IgD-negative memory B cell (primary cell): Measurements from ENCODE around the gene PSTPIP1. TPM values are rescaled to one million over a fixed set of nuclear protein-coding genes. Genes with fewer than 3 reads are reported as not detected.

Experiments used
- H3K27ac Mint-ChIP-seq, 3 donors: one replicate each; pipeline ENCODE4 v1.8.0; 2020 to 2022; ENCODE audit warnings: mild to moderate bottlenecking in 3 of 3, mixed read lengths in 3 of 3, moderate library complexity in 1 of 3
- H3K27me3 Mint-ChIP-seq: one replicate; pipeline ENCODE4 v1.8.0; 2021; ENCODE audit warnings: mixed read lengths
- H3K36me3 Mint-ChIP-seq: one replicate; pipeline ENCODE4 v1.8.0; 2020; ENCODE audit warnings: mild to moderate bottlenecking, mixed read lengths
- H3K4me1 Mint-ChIP-seq, 3 donors: one replicate each; pipeline ENCODE4 v1.8.0; 2020 to 2022; ENCODE audit warnings: mixed read lengths in 3 of 3, mild to moderate bottlenecking in 1 of 3
- H3K4me3 Mint-ChIP-seq, 4 donors: one replicate each; pipeline ENCODE4 v1.8.0; 2020 to 2022; ENCODE audit warnings: mild to moderate bottlenecking in 4 of 4, mixed read lengths in 4 of 4, moderate library complexity in 3 of 4
- H3K9me3 Mint-ChIP-seq, 3 donors: one replicate each; pipeline ENCODE4 v1.8.0; 2020 to 2021; ENCODE audit warnings: mixed read lengths in 3 of 3, mild to moderate bottlenecking in 1 of 3
- polyA plus RNA-seq: library from polyadenylated mRNA; unstranded; fragments of 300-500 nt; fragmentation: Illumina TruSeq; gene quantifications from one replicate; pipeline ENCODE4 v1.2.3, GENCODE V29; 2021

The PSTPIP1 gene
- polyA plus RNA-seq, 1 donor from 2014 or later = 37.3 TPM

GRCh38 chr15:76987276-76987675 lies 7.7 kb upstream of the PSTPIP1 start:
- Mint-ChIP-seq H3K9me3 (no peaks in the 10 kb centered on the region), H3K4me3 (no peak overlapping the region), H3K27me3 (no peaks in the 10 kb centered on the region), H3K4me1 (peaks cover 18 to 23% (median 22%) of the 10 kb centered on the region in 3 donors), H3K36me3 (no peaks in the 10 kb centered on the region), H3K27ac (no peak overlapping the region)

- peaks cover 18 to 24% (median 24%) of the 10 kb centered on the region in 3 donors for H3K4me1 Mint-ChIP-seq
- H3K36me3 Mint-ChIP-seq = no peaks in the 10 kb centered on the region
- H3K27me3 Mint-ChIP-seq = no peaks in the 10 kb centered on the region
- peak overlapping the region; percentile 31 to 93 (median 68) for H3K4me3 Mint-ChIP-seq
- no peaks in the 10 kb centered on the region for H3K9me3 Mint-ChIP-seq
- H3K27ac Mint-ChIP-seq = peak overlapping the region; percentile 65 to 88 (median 67)
These were observed 6.7 kb upstream of the PSTPIP1 start for GRCh38 chr15:76987896-76988860.

GRCh38 chr15:76988867-76989780 lies 5.8 kb upstream of the PSTPIP1 start:
- H3K4me1 Mint-ChIP-seq = peaks cover 26 to 34% (median 34%) of the 10 kb centered on the region in 3 donors
- H3K4me3 Mint-ChIP-seq = peak overlapping the region; percentile 31 to 93 (median 68)
- no peaks in the 10 kb centered on the region for H3K27me3 Mint-ChIP-seq
- peak overlapping the region; percentile 65 to 88 (median 67) for H3K27ac Mint-ChIP-seq
- H3K9me3 Mint-ChIP-seq = no peaks in the 10 kb centered on the region
- H3K36me3 Mint-ChIP-seq = no peaks in the 10 kb centered on the region

GRCh38 chr15:76991048-76991447 lies 3.9 kb upstream of the PSTPIP1 start:
- Mint-ChIP-seq H3K9me3 (no peaks in the 10 kb centered on the region), H3K27me3 (no peaks in the 10 kb centered on the region), H3K4me3 (peak overlapping the region in 1 of 4 donors; percentile 48), H3K4me1 (peaks cover 38 to 47% (median 40%) of the 10 kb centered on the region in 3 donors), H3K27ac (peak overlapping the region in 1 of 3 donors; percentile 65), H3K36me3 (no peaks in the 10 kb centered on the region)

GRCh38 chr15:76991741-76992645 lies 2.9 kb upstream of the PSTPIP1 start:
- Mint-ChIP-seq H3K4me3 (peak overlapping the region in 1 of 4 donors; percentile 48), H3K27me3 (no peaks in the 10 kb centered on the region), H3K9me3 (no peaks in the 10 kb centered on the region), H3K36me3 (no peaks in the 10 kb centered on the region), H3K27ac (peak overlapping the region in 2 of 3 donors; percentile 40 to 65), H3K4me1 (peaks cover 38 to 48% (median 40%) of the 10 kb centered on the region in 3 donors)

GRCh38 chr15:76993114-76993725 lies 1.7 kb upstream of the PSTPIP1 start:
- Mint-ChIP-seq H3K27me3 (no peaks in the 10 kb centered on the region), H3K9me3 (no peaks in the 10 kb centered on the region), H3K4me1 (peaks cover 38 to 52% (median 45%) of the 10 kb centered on the region in 3 donors), H3K36me3 (no peaks in the 10 kb centered on the region), H3K27ac (peak overlapping the region; percentile 40 to 78 (median 57)), H3K4me3 (peak overlapping the region in 2 of 4 donors; percentile 69 to 85)

GRCh38 chr15:76994001-76994400 lies 925 bp upstream of the PSTPIP1 start:
- peak overlapping the region in 2 of 4 donors; percentile 85 for H3K4me3 Mint-ChIP-seq
- H3K9me3 Mint-ChIP-seq = no peaks in the 10 kb centered on the region
- peaks cover 35 to 44% (median 42%) of the 10 kb centered on the region in 3 donors for H3K4me1 Mint-ChIP-seq
- H3K36me3 Mint-ChIP-seq = peaks cover 5% of the 10 kb centered on the region
- no peaks in the 10 kb centered on the region for H3K27me3 Mint-ChIP-seq
- peak overlapping the region; percentile 57 to 92 (median 73) for H3K27ac Mint-ChIP-seq

GRCh38 chr15:76994496-76994895 lies 430 bp upstream of the PSTPIP1 start:
- no peaks in the 10 kb centered on the region for H3K9me3 Mint-ChIP-seq
- H3K4me1 Mint-ChIP-seq = peaks cover 33 to 41% (median 41%) of the 10 kb centered on the region in 3 donors
- H3K27me3 Mint-ChIP-seq = no peaks in the 10 kb centered on the region
- H3K4me3 Mint-ChIP-seq = peak overlapping the region; percentile 85 to 95 (median 92)
- peaks cover 5% of the 10 kb centered on the region for H3K36me3 Mint-ChIP-seq
- peak overlapping the region in 2 of 3 donors; percentile 92 to 96 for H3K27ac Mint-ChIP-seq

- Mint-ChIP-seq H3K36me3 (peaks cover 5% of the 10 kb centered on the region), H3K27me3 (no peaks in the 10 kb centered on the region), H3K4me3 (peak overlapping the region; percentile 85 to 95 (median 92)), H3K9me3 (no peaks in the 10 kb centered on the region), H3K4me1 (peaks cover 36 to 37% (median 37%) of the 10 kb centered on the region in 3 donors), H3K27ac (peak overlapping the region; percentile 58 to 96 (median 63))
These were observed 1.2 kb downstream of the PSTPIP1 start for GRCh38 chr15:76996076-76996525.

GRCh38 chr15:76996526-76997401 lies 1.8 kb downstream of the PSTPIP1 start:
- Mint-ChIP-seq H3K27me3 (no peaks in the 10 kb centered on the region), H3K9me3 (no peaks in the 10 kb centered on the region), H3K27ac (no peak overlapping the region), H3K4me3 (peak overlapping the region; percentile 65 to 95 (median 88)), H3K36me3 (peaks cover 5% of the 10 kb centered on the region), H3K4me1 (peaks cover 33 to 39% (median 38%) of the 10 kb centered on the region in 3 donors)

- H3K27ac Mint-ChIP-seq = peak overlapping the region; percentile 39 to 71 (median 62)
- peak overlapping the region in 3 of 4 donors; percentile 28 to 63 (median 43) for H3K4me3 Mint-ChIP-seq
These were observed 3.8 kb downstream of the PSTPIP1 start for GRCh38 chr15:76998663-76999285.

GRCh38 chr15:76999996-77000395 lies 5.1 kb downstream of the PSTPIP1 start:
- peaks cover 46 to 50% (median 48%) of the 10 kb centered on the region in 3 donors for H3K4me1 Mint-ChIP-seq
- H3K4me3 Mint-ChIP-seq = peak overlapping the region in 1 of 4 donors; percentile 53
- peaks cover 9% of the 10 kb centered on the region for H3K36me3 Mint-ChIP-seq
- H3K27me3 Mint-ChIP-seq = no peaks in the 10 kb centered on the region
- no peak overlapping the region for H3K27ac Mint-ChIP-seq
- no peaks in the 10 kb centered on the region for H3K9me3 Mint-ChIP-seq

More at GRCh38 chr15:76998663-76999285, 3.8 kb downstream of the PSTPIP1 start:
- Mint-ChIP-seq H3K27me3 (no peaks in the 10 kb centered on the region), H3K4me1 (peaks cover 44 to 52% (median 49%) of the 10 kb centered on the region in 3 donors), H3K9me3 (no peaks in the 10 kb centered on the region), H3K36me3 (peaks cover 5% of the 10 kb centered on the region)
